Measurements from ENCODE around the gene RAVER1.

Gene RAVER1

DNA sequence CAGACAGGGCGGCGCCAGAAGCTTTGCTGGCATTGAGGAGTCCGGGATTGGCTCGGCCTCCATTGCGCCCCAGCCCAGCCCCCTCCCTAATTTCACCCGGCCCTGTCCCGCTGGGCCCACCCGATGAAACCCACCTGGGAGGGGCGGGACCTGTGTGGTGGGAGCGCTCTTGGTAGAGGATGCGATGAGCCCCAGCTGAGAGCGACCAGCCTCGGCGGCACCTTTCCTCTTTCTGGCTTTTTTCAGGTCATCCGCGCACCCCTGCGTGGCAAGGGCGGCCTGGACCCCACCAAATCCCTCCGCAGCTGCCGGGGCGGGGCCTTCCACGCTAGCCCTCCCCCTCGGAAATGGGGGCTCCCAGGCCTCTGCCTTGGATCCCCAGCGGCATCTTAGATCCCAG is 23.9 kb downstream of the RAVER1 start, which contains the start of gene ZGLP1:
TSS of gene ZGLP1 (minus strand) at position 393 of the 400 bp plus-strand sequence.
- FAIRE-seq, result no peak
- TF ChIP-seq TAF1 (IDR thresholded peaks at IDR 0.05; ENCODE audit: low read depth, low read length), result no peak
- TF ChIP-seq SPI1 (IDR thresholded peaks at IDR 0.05; ENCODE audit: low read depth, low read length), result no peak
- TF ChIP-seq PAX5 (IDR thresholded peaks at IDR 0.05; ENCODE audit: insufficient read depth, low read length, severe bottlenecking), result no peak
- no peak for TF ChIP-seq POLR2A (IDR thresholded peaks at IDR 0.05; ENCODE audit: low read depth, low read length)
- TF ChIP-seq POU2F2 (IDR thresholded peaks at IDR 0.05; ENCODE audit: low read depth, low read length), result no peak
- TF ChIP-seq POLR2AphosphoS5 (IDR thresholded peaks at IDR 0.05; ENCODE audit: low read depth, low read length), result no peak
- no peak for DNase-seq (ENCODE audit: insufficient read length, low spot score)

DNA sequence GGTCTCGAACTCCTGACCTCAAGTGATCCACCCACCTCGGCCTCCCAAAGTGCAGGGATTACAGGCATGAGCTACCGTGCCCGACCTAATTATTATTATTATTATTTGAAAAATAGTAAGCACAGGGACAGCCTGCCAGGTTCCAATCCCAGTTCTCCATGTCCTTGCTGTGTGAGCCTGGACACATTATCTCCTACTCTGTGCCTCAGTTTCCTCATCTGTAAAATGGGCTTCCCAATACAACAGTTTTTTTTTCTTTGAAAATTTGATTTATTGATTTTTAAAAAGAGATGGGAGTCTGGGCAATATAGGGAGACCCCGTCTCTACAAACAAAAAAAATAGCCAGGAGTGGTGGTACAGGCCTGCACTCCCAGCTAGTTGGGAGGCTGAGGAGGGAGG is 27.0 kb downstream of the RAVER1 start:
- TF ChIP-seq POLR2A (IDR thresholded peaks at IDR 0.05; ENCODE audit: low read depth, low read length) (no peak), SPI1 (IDR thresholded peaks at IDR 0.05; ENCODE audit: low read depth, low read length) (no peak), TAF1 (IDR thresholded peaks at IDR 0.05; ENCODE audit: low read depth, low read length) (no peak), POLR2AphosphoS5 (IDR thresholded peaks at IDR 0.05; ENCODE audit: low read depth, low read length) (no peak)
- DNase-seq (ENCODE audit: insufficient read length, low spot score) (no peak), FAIRE-seq (no peak)

GRCh38 chr19:10305139-10305806 is 28.1 kb downstream of the RAVER1 start:
- no peak for TF ChIP-seq POU2F2 (IDR thresholded peaks at IDR 0.05; ENCODE audit: low read depth, low read length)
- TF ChIP-seq POLR2A (IDR thresholded peaks at IDR 0.05; ENCODE audit: low read depth, low read length), result no peak
- no peak for TF ChIP-seq SPI1 (IDR thresholded peaks at IDR 0.05; ENCODE audit: low read depth, low read length)
- TF ChIP-seq TAF1 (IDR thresholded peaks at IDR 0.05; ENCODE audit: low read depth, low read length), result no peak
- TF ChIP-seq POLR2AphosphoS5 (IDR thresholded peaks at IDR 0.05; ENCODE audit: low read depth, low read length), result no peak
- no peak for TF ChIP-seq PAX5 (IDR thresholded peaks at IDR 0.05; ENCODE audit: insufficient read depth, low read length, severe bottlenecking)
- FAIRE-seq (no peak), DNase-seq (ENCODE audit: insufficient read length, low spot score) (no peak)

DNA sequence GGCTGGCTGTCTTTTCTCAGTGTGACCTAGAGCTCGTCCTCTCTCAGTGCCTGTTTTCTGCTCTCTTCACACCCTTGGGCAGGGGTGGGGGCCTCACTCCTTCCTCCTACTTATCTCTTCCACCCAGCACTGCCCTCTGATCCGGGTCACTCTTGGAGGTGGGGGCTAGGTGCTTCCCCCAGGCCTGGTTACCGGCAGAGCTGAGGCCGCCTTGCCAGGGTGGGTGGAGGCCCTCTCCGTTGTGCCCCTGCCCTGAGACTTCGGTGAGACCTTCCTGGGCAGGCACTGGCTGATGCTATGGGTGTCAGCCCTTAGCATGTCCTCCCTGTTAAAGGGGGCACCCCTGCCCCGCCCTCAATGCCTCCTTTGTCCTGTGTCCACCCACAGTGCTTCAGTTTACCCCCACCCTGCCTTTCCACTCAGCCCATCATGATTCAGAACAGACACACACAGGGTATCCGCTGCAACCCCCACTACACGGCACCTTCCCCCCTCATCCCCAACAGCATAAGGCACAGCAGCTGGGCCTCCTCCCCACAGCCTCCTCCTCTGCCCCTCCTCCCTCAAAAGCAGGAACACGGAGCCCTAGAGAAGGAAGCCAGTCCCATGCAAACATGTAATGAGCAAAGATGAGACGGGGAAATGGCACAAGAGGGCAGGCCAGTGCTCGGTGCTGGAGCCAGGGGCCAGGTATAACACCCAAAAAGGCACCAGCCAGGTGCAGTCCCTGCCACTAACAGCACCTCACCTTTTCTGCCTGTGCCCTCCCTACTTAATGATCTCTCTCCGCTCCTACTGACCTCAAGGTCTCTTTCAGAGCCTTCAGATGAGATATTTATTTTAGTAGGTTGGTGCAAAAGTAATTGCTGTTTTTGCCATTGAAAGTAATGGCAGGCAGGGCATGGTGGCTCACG is 33.5 kb downstream of the RAVER1 start:
- DNase-seq (ENCODE audit: insufficient read length, low spot score) (no peak), FAIRE-seq (no peak)
- no peak for TF ChIP-seq TAF1 (IDR thresholded peaks at IDR 0.05; ENCODE audit: low read depth, low read length)
- TF ChIP-seq PAX5 (IDR thresholded peaks at IDR 0.05; ENCODE audit: insufficient read depth, low read length, severe bottlenecking), result no peak
- no peak for TF ChIP-seq POLR2AphosphoS5 (IDR thresholded peaks at IDR 0.05; ENCODE audit: low read depth, low read length)
- no peak for TF ChIP-seq SPI1 (IDR thresholded peaks at IDR 0.05; ENCODE audit: low read depth, low read length)
- no peak for TF ChIP-seq POU2F2 (IDR thresholded peaks at IDR 0.05; ENCODE audit: low read depth, low read length)
- no peak for TF ChIP-seq POLR2A (IDR thresholded peaks at IDR 0.05; ENCODE audit: low read depth, low read length)

DNA sequence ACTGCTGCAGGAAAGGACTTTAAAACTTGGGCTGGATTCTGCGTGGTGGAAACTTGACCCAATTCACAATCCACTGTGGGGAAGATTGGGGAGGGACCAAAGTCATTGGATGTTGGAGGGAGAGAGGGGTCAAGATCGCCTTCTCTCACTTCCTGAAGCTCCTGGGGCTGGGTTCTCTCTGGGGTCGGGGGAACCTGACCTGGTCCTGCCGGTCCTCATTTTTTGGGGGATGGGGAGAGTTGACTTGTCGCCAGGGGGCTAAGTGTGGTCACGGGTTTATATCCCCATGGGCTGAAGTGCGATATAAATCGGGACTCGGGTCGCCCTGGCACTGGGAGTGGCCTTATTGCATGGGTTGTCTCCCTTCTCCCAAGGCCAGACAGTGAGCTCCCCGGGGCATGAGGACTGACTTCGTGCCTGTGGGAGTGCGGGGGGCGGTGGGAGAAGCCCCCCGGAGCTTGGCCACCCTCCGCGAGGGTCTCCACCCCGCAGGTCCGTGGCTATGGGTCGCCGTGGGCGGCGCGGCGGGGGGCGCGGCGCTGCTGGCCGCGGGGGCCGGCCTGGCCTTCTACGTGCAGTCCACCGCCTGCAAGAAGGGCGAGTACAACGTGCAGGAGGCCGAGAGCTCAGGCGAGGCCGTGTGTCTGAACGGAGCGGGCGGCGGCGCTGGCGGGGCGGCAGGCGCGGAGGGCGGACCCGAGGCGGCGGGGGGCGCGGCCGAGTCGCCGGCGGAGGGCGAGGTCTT is 37.3 kb downstream of the RAVER1 start:
- FAIRE-seq, result no peak
- TF ChIP-seq POU2F2 (IDR thresholded peaks at IDR 0.05; ENCODE audit: low read depth, low read length) (no peak), POLR2AphosphoS5 (IDR thresholded peaks at IDR 0.05; ENCODE audit: low read depth, low read length) (no peak), PAX5 (IDR thresholded peaks at IDR 0.05; ENCODE audit: insufficient read depth, low read length, severe bottlenecking) (no peak), TAF1 (IDR thresholded peaks at IDR 0.05; ENCODE audit: low read depth, low read length) (no peak), SPI1 (IDR thresholded peaks at IDR 0.05; ENCODE audit: low read depth, low read length) (no peak)
- DNase-seq (ENCODE audit: insufficient read length, low spot score), result no peak

GRCh38 chr19:10295305-10295846 is 38.0 kb downstream of the RAVER1 start:
- DNase-seq (ENCODE audit: insufficient read length, low spot score) (peak; percentile 87), FAIRE-seq (peak; percentile 92)
- TF ChIP-seq PAX5 (IDR thresholded peaks at IDR 0.05; ENCODE audit: insufficient read depth, low read length, severe bottlenecking) (no peak), SPI1 (IDR thresholded peaks at IDR 0.05; ENCODE audit: low read depth, low read length) (peak; percentile 45)

DNA sequence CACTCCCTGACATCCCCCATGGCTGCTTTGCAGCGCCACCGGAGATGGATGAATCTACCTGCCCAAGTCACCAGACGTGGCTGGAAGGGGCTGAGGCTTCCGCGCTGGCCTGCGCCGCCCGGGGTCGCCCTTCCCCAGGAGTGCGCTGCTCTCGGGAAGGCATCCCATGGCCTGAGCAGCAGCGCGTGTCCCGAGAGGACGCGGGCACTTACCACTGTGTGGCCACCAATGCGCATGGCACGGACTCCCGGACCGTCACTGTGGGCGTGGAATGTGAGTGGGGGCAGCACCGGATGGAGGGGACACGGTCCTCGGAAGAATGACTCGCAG is 39.0 kb downstream of the RAVER1 start:
- DNase-seq (ENCODE audit: insufficient read length, low spot score), result no peak
- no peak for TF ChIP-seq POLR2A (IDR thresholded peaks at IDR 0.05; ENCODE audit: low read depth, low read length)
- TF ChIP-seq SPI1 (IDR thresholded peaks at IDR 0.05; ENCODE audit: low read depth, low read length), result no peak
- TF ChIP-seq TAF1 (IDR thresholded peaks at IDR 0.05; ENCODE audit: low read depth, low read length), result no peak
- no peak for TF ChIP-seq PAX5 (IDR thresholded peaks at IDR 0.05; ENCODE audit: insufficient read depth, low read length, severe bottlenecking)
- TF ChIP-seq POLR2AphosphoS5 (IDR thresholded peaks at IDR 0.05; ENCODE audit: low read depth, low read length), result no peak
- TF ChIP-seq POU2F2 (IDR thresholded peaks at IDR 0.05; ENCODE audit: low read depth, low read length), result no peak
- no peak for FAIRE-seq

- FAIRE-seq, result no peak
- no peak for DNase-seq (ENCODE audit: insufficient read length, low spot score)
- TF ChIP-seq POLR2AphosphoS5 (IDR thresholded peaks at IDR 0.05; ENCODE audit: low read depth, low read length) (no peak), PAX5 (IDR thresholded peaks at IDR 0.05; ENCODE audit: insufficient read depth, low read length, severe bottlenecking) (no peak), TAF1 (IDR thresholded peaks at IDR 0.05; ENCODE audit: low read depth, low read length) (no peak), SPI1 (IDR thresholded peaks at IDR 0.05; ENCODE audit: low read depth, low read length) (no peak), POLR2A (IDR thresholded peaks at IDR 0.05; ENCODE audit: low read depth, low read length) (no peak), POU2F2 (IDR thresholded peaks at IDR 0.05; ENCODE audit: low read depth, low read length) (no peak)
Observed at GRCh38 chr19:10293637-10294367, 39.5 kb downstream of the RAVER1 start.
